ACHN (cell line): ENCODE results near the gene STAT5A.
A peak's percentile ranks its signal among the peaks of the same experiment; 100 is the strongest.

Experiments
- DNase-seq: peaks from one replicate; pipeline ENCODE4 v3.0.0-alpha.2; 2015
- in situ Hi-C: cut with HindIII; loops from 2 replicates; pipeline ENCODE4 v1.10.0; 2017; ENCODE audit warnings: low sequenced_read_pairs, low pct_ligation_motif_present, low pct_unique_long_range_greater_than_20kb

Gene STAT5A

GRCh38 chr17:42266462-42266861, 21.8 kb upstream of the STAT5A start:
- in situ Hi-C loops: no loop called here
- DNase-seq: no peak

- DNase-seq: no peak
Observed at GRCh38 chr17:42266918-42267766, 21.2 kb upstream of the STAT5A start.

DNA sequence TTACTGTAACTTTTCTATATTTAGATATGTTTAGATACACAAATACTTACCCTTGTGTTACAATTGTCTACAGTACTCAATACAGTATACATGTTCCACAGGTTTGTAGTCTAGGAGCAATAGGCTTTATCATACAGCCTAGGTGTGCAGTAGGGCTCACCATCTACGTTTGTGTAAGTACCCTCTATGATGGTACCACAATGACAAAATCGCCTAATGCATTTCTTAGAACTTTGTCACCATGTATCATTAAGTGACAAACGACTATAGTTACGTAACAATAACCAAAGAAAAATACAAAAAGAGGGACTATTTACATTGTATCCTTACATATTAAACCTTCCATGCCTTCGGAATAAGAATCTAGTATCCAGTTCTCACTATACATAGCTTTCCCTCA, 20.1 kb upstream of the STAT5A start:
- in situ Hi-C loops: no loop called here
- DNase-seq: no peak

More at GRCh38 chr17:42266918-42267766, 21.2 kb upstream of the STAT5A start:
- in situ Hi-C loops: no loop called here

DNA sequence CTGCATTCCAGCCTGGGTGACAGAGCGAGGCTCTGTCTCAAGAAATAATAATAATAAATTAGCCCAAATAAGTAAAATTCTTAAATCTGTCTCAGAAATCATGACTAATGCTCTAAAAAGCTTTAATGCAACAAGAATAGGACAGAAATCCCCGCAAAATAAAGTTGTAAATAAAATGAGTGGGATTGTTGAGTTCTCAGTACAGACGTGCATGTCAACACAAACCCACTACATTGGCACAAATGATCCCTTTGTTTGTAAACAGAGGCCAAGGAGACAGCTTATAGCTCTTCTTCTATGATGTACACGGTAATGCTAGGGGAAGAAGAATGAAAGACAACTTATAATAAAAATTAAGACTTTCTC, 18.1 kb upstream of the STAT5A start:
- no peak for DNase-seq
- in situ Hi-C loops: no loop called here

GRCh38 chr17:42270596-42270995, 17.7 kb upstream of the STAT5A start:
- no peak for DNase-seq
- in situ Hi-C loops: no loop called here

- in situ Hi-C loops: no loop called here
- DNase-seq: no peak
Observed at GRCh38 chr17:42271006-42271778, 17.1 kb upstream of the STAT5A start.

- DNase-seq: no peak
- in situ Hi-C loops: no loop called here
Observed at GRCh38 chr17:42271779-42272035, 16.6 kb upstream of the STAT5A start.

DNA sequence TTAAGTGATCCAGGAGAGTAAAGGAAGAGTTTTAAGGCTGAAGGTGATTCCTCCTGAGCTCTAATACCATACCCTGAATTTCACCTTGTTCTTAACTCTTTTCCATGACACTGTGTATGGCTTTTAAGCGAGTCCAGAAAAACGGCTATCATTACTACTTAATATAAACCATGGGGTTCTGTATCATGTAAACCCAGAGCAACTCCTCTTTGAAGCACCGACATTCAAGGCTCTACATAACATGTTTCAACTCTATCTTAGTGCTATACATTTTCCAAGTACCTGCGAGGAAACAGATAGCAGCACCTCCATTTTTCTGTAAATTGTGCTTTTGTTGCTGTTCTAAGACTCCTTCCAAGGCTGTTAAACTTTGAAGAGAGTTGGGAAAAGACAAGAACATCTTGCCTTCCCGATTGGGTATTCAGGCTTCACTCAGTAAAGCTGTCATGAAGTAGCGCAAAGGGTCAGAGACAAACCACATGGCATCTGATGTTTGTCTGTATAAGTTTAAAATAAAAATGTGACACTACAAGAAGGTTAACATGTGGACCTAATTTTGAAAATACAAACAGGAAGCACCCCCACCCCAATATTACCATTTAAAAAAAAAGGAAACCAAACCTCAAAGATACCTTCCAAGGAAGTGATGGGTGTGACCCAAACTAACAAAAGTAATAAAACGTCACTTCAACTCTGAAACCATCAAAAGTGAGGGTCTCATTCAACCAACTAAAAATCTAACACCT, 16.0 kb upstream of the STAT5A start:
- in situ Hi-C loops: no loop called here
- no peak for DNase-seq

DNA sequence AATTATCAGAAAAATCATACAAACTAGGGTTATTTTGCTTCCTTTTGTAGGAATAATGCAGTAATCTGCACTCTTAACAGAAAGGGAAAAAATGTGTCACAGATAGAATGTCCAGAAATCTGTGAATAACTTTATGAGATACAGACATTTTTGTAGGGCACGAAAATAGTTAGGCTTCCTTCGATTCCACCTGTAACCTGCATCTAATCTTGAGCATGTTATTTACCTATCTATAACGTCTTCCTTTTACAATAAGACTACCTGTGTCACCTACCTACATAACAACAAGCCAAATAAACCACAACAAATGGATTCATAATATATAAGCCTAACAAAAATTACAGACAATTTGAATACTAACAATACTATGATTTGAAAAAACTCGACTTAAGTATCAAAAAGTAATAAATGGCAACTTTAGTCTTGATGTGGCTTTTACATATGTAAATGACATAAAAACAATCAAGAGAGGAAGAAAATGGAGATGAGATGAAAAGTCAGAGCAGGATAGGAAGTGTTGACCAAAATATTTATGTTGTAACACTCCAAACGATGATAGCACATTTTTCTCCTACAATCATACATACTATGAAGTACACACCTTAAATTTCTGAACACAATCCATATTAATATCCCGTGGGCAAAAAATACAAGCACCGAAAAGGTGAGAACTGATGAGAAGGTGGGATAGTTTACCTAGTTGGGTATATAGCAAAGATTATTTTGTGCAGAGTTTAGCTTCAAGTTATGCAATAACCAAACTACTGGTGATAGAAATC, 14.6 kb upstream of the STAT5A start:
- no peak for DNase-seq

DNA sequence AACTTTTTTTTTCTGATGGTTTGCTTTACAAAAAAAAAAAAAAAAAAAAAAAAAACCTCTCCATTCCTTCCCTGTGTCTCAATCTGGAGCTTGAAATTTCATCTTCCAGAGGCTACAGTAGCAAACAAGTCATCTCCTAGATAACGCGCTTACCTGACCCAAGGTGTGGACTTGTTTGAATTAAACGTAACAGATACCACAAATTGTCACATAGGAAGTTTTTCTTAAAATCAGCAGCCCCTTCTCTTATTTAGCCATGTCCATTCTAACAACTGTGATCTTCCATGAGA, 14.1 kb upstream of the STAT5A start:
- no peak for DNase-seq
- in situ Hi-C loops: no loop called here

More for the DNA sequence above, 14.6 kb upstream of the STAT5A start:
- in situ Hi-C loops: no loop called here

DNA sequence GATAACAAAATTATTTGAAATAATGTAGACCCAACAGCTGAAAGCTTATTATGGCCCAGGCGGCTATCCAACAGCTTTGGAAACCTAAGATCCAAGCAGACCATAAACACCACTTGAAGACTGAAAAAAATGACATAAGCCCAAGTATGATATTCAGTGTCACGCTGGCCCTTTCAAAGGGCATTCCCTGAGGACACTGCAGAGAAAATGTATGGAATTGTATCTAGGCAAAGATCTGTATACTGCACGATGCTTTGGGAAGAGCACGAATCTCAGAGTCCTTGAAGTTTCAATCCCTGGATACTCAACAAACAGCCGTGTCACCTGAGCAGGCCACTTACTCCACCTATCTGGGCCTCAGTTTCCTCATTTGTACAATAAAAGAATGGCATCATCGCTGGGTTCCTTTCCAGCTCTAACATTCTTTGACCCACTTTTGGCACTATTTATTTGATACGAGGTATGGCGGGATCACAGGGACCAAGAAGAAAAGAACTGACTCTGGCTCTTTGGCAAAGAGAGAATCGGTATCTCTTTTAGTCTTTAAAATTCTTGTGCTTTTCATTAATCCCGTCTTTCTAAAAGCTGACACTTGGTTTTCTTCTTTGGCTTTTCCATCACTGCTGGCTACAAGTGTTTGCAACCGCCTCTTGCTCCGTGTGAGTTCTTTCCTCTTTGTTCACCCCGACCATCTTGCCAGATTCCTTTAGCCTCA, 13.3 kb upstream of the STAT5A start:
- no peak for DNase-seq
- in situ Hi-C loops: no loop called here

GRCh38 chr17:42275527-42276358, 12.6 kb upstream of the STAT5A start:
- in situ Hi-C loops: no loop called here
- DNase-seq: peak; percentile 22

GRCh38 chr17:42276359-42276608, 12.0 kb upstream of the STAT5A start, which contains the start of gene STAT5B:
TSS of gene STAT5B (minus strand) at chr17:42276391. CDS start at chr17:42232127, 44,264 bp downstream.
- DNase-seq: peak; percentile 69
- in situ Hi-C loops: no loop called here

GRCh38 chr17:42276609-42277341, 11.5 kb upstream of the STAT5A start:
- peak; percentile 84 for DNase-seq
- in situ Hi-C loops: no loop called here

DNA sequence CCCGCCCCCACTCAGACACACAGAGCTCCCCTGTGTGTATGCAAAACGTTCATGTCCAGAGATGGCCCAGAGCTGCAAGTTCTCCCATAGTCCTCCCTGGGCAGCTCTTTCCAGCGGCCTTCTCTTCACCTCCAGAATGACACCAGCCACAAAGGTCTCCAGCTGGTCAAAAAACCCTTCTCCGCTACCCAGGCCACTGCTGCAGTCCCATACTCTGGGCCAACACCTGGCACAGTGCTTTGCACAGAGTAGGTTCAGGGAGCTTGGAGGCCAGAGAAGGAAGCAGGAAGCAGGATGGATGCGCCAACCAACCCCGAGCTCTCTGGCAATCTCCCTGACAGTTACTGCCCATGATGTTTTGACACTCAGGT, 11.0 kb upstream of the STAT5A start:
- in situ Hi-C loops: no loop called here
- no peak for DNase-seq

DNA sequence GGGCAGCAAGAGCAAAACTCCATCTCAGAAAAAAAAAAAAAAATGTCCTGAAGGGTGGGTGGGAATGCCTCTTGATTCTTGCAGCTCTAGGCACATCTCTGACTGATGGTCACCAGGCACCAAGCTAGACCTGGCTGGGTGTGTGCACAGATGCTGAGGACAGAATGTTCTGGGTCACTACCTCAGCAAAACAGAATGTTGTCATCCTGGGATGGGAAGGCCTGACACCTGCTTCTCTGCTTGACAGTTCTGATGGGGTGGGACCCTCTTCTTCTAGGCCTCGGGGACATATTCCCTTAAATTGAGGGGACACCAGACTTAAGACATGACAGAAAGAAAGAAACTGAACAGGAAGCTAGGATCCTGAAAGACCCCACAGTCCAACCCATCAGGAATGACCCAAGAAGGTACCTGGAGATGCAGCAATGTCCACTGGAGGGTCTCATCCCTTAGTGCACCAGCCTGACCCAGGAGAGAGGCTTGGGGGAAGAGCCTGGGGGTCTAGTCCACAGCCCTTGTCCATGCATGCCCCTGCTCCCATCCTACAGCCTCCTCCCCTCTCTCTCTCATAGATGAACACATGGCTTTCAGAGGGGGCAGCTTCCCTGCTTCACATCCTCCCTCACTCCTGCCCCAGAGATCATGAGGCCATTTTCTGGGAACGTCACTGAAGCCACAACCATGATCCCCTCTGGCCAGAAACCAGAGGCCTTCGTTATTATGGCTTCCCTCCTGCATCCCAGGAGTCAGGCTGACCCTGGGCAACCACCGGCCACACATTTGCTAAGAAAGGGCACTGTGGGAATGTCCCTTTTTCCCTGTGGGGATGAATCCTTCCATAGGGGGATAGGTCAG, 8.3 kb upstream of the STAT5A start:
- no peak for DNase-seq
- in situ Hi-C loops: no loop called here
